Osteoblast (primary cell): ENCODE measurements around the gene TSPY1. TPM values are rescaled to one million over a fixed set of nuclear protein-coding genes. Genes with fewer than 3 reads are reported as not detected.
"Not testable (repeated sequence)": the region's sequence is repeated elsewhere in the genome, so short reads cannot be mapped to it uniquely, and the experiment has no call there.

ENCODE experiments used
- DNase-seq: peaks from one replicate; pipeline ENCODE4 v3.0.0; 2011; ENCODE audit warnings: low spot score, mixed read lengths; ENCODE audit not compliant: insufficient read length; ENCODE audit errors: missing footprints
- H2AFZ ChIP-seq: 2 replicates; pipeline ENCODE4 v1.6.0; 2011; ENCODE audit warnings: mild to moderate bottlenecking, low read length
- H3K27ac ChIP-seq: 2 replicates; pipeline ENCODE4 v1.5.1; 2011; ENCODE audit warnings: mild to moderate bottlenecking, low read depth, low read length, moderate library complexity
- H3K27me3 ChIP-seq: 2 replicates; pipeline ENCODE4 v1.6.0; 2012; ENCODE audit warnings: mild to moderate bottlenecking, control low read depth, inconsistent platforms, low read length, moderate library complexity; ENCODE audit not compliant: insufficient read depth
- H3K36me3 ChIP-seq: 2 replicates; pipeline ENCODE4 v1.5.1; 2011; ENCODE audit warnings: mild to moderate bottlenecking, low read length, control low read depth, moderate library complexity; ENCODE audit not compliant: insufficient read depth
- H3K4me1 ChIP-seq: 2 replicates; pipeline ENCODE4 v1.5.1; 2011; ENCODE audit warnings: mild to moderate bottlenecking, low read length, control low read depth, moderate library complexity; ENCODE audit not compliant: insufficient read depth
- H3K4me2 ChIP-seq: 2 replicates; pipeline ENCODE4 v1.6.0; 2011; ENCODE audit warnings: mild to moderate bottlenecking, low read length; ENCODE audit not compliant: insufficient read depth
- H3K4me3 ChIP-seq: fragments of 200-600 bp; sonication (generic); 3 replicates; pipeline ENCODE4 v1.5.1; 2012; ENCODE audit warnings: mild to moderate bottlenecking, low read length, inconsistent platforms; ENCODE audit not compliant: insufficient read depth
- H3K79me2 ChIP-seq: 2 replicates; pipeline ENCODE4 v1.6.0; 2012; ENCODE audit warnings: mild to moderate bottlenecking, low read length, control low read depth, inconsistent platforms; ENCODE audit not compliant: insufficient read depth
- H3K9me3 ChIP-seq: 2 replicates; pipeline ENCODE4 v1.5.1; 2011; ENCODE audit warnings: low read depth, low read length, control low read depth
- H4K20me1 ChIP-seq: 2 replicates; pipeline ENCODE4 v1.6.0; 2012; ENCODE audit warnings: mild to moderate bottlenecking, low read length, control low read depth; ENCODE audit not compliant: insufficient read depth
- total RNA-seq: library from RNA; depleted of rRNA; stranded (reverse); fragments of >200 nt; gene quantifications from 2 replicates; pipeline ENCODE4 v1.2.3, GENCODE V29; 2012

TSPY1 gene
- total RNA-seq = not detected in 2 replicates

- not testable (repeated sequence) for H3K4me3 ChIP-seq, H3K27me3 ChIP-seq, H4K20me1 ChIP-seq, H3K4me1 ChIP-seq, H2AFZ ChIP-seq, H3K79me2 ChIP-seq, H3K27ac ChIP-seq, DNase-seq, H3K4me2 ChIP-seq, H3K36me3 ChIP-seq, H3K9me3 ChIP-seq
These were observed at the start of gene TSPY1 for GRCh38 chrY:9466655-9467054. Gene TSPY1 (plus strand): TSS chrY:9466955. CDS start chrY:9467001, 46 bp downstream.

DNA sequence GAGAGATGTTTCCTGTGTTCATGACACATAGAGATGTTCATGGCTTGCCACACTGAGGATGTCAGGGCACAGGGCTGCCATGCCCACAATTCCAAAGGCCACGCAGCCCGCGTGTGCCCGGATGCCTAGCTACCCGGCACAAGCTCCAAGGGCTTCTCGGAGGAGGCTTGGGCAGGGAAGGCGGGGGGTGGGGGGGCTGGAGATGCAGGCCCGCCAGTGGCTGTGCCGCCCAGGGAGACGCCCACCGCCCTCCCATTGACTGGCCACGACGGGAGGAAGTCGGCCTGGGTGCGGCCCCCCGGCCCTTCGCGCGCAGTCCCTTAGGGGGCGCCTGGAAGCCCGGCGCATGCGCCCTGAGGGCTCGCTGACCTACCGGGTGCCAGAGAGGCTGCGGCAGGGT is 20.2 kb downstream of the TSPY1 start, which contains the start of gene TSPY9:
TSS of gene TSPY9 (plus strand) at position 301 of the 400 bp plus-strand sequence. CDS start at position 347, 46 bp downstream.
- H3K27me3 ChIP-seq, H3K9me3 ChIP-seq, H4K20me1 ChIP-seq, H3K4me3 ChIP-seq, H3K4me1 ChIP-seq, DNase-seq, H3K4me2 ChIP-seq, H2AFZ ChIP-seq, H3K27ac ChIP-seq, H3K79me2 ChIP-seq, H3K36me3 ChIP-seq: not testable (repeated sequence)

GRCh38 chrY:9504396-9504795 is 37.6 kb downstream of the TSPY1 start:
- DNase-seq, H3K27ac ChIP-seq, H3K9me3 ChIP-seq, H3K4me1 ChIP-seq, H2AFZ ChIP-seq, H3K4me2 ChIP-seq, H3K79me2 ChIP-seq, H3K27me3 ChIP-seq, H4K20me1 ChIP-seq, H3K4me3 ChIP-seq, H3K36me3 ChIP-seq: not testable (repeated sequence)

DNA sequence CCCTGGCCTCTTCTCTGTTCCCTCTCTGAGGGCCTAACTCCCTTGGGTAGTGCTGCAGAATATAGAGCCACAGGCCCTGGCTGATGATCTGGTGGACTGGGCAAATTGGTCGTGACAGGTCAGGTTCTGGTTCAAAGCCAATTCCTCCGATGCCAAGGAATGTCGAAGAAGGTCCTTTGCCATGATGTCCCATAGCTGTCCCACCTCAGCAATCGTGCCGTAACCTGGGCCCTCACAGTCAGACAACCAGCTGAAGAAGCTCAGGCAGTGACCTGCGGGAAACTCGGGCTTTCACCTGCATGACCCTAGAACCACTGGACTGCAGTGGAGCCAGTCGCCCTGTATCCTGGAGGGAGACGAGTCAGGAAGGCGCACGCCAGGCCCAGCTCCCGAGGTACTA is 49.5 kb downstream of the TSPY1 start:
- H3K27me3 ChIP-seq, H3K79me2 ChIP-seq, H4K20me1 ChIP-seq, H3K27ac ChIP-seq, H2AFZ ChIP-seq, H3K36me3 ChIP-seq, H3K4me2 ChIP-seq, H3K4me1 ChIP-seq, H3K9me3 ChIP-seq, H3K4me3 ChIP-seq, DNase-seq: not testable (repeated sequence)

Other genes with a start within 250 kb of the TSPY1 start
- not detected in 2 replicates for gene TSPY4, start 129.5 kb upstream of the TSPY1 start, total RNA-seq
- not detected in 2 replicates for gene TSPY8, start 109.2 kb upstream of the TSPY1 start, total RNA-seq
- gene TSPY3, start 68.5 kb upstream of the TSPY1 start, total RNA-seq = not detected in 2 replicates
- gene TSPY9, start 20.3 kb downstream of the TSPY1 start, total RNA-seq = not detected in 2 replicates
- gene TSPY10, start 60.9 kb downstream of the TSPY1 start, total RNA-seq = not detected in 2 replicates